GM21360 (cell line): ENCODE results near the gene ZNF771.
"Not testable (repeated sequence)": the region's sequence is repeated elsewhere in the genome, so short reads cannot be mapped to it uniquely, and the experiment has no call there.

Experiments
- ATAC-seq: cut with Tn5 transposase; IDR thresholded peaks from one replicate; pipeline ENCODE4 v1.9.1; 2021; ENCODE audit warnings: mild to moderate bottlenecking, moderate library complexity; ENCODE audit not compliant: unreplicated experiment

Gene ZNF771

DNA sequence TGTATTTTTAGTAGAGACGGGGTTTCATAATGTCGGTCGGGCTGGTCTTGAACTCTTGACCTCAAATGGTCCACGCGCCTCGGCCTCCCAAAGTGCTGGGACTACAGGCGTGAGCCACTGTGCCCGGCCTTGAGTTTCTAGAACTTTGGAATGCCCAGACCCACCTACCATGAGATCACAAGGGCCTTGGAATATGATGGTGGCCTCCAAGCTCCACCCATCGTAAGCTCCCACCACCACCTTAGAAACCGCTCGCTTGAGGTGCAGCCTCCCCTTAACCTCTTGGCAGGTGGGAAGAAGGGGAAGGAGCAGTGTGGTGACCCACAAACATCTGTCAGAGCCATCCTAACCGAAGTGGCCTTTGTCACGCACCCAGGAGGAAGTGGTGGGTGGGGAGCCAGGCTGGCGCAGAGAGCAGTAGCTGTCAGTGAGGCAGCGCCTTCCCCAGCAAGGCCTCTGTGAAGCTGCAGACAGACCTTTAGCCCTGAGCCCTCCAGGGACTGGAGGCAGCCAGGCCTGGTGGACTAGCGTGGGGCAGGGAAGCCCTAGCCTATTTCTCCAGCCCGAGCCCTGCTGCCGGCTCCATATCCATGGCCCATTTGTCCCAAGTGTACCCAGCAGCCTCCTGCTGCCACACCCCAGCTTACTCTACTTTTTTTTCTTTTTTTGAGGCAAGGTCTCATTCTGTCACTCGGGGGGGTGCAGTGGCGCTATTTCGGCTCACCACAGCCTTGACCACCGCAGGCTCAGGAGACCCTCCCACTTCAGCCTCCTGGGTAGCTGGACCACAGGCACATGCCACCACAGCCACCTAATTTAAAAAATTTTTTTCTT lies 51.4 kb downstream of the ZNF771 start:
- ATAC-seq, result peak; percentile 75

DNA sequence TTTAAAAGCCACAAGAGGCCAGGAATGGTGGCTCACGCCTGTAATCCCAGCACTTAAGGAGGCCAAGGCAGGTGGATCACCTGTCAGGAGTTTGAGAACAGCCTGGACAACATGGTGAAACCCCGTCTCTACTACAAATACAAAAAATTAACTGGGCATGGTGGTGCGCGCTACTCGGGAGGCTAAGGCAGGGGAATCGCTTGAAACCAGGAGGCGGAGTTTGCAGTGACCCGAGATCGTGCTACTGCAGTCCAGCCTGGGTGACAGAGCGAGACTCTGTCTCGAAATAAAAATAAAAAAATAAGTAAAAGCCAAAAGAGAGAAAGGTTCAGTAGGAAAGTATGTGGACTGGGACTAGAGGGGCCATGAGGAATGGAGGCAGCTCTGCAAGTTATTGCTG lies 52.0 kb downstream of the ZNF771 start:
- no peak for ATAC-seq

DNA sequence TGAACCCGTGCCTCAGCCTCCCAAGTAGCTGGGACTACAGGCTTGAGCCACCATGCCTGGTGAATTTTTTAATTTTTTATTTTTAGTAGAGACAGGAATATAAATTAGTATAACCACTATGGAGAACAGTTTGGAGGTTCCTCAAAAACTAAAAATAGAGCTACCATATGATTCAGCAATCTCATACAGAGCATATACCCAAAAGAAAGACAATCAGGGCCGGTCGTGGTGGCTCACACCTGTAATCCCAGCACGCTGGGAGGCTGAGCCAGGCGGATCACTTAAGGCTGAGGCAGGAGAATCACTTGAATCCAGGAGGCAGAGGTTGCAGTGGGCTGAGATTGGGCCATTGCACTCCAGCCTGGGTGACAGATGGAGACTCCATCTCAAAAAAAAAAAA lies 54.0 kb downstream of the ZNF771 start:
- ATAC-seq, result not testable (repeated sequence)

DNA sequence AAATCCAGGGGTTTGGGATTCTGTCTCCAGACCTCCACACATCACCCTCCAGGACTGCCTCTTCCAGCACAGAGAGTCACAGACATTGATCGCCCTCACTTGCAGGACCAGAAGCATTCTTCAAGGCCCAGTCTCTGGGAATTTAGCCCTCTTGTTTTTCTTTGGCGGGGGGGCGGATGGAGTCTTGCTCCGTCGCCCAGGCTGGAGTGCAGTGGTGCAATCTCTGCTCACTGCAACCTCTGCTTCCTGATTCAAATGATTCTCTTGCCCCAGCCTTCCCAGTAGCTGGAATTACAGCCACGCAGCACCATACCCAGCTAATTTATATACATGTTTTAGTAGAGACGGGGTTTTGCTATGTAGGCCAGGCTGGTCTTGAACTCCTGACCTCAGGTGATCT lies 56.7 kb downstream of the ZNF771 start:
- no peak for ATAC-seq
